Prostate gland (tissue), 2 donors: ENCODE data around the gene DBX1. TPM values are rescaled to one million over a fixed set of nuclear protein-coding genes. Genes with fewer than 3 reads are reported as not detected.

ENCODE experiments used
- DNase-seq: peaks from one replicate; pipeline ENCODE4 v3.0.0-alpha.2; 2019; ENCODE audit warnings: low spot score
- H3K27ac ChIP-seq, 2 donors: fragments of 200-600 bp; sonication (generic); 2 replicates each; pipeline ENCODE4 v1.5.1; 2017 to 2019
- H3K27me3 ChIP-seq: fragments of 200-600 bp; sonication (generic); replicated peaks from 2 replicates; pipeline ENCODE4 v1.5.1; 2019; ENCODE audit not compliant: insufficient read depth
- H3K36me3 ChIP-seq, 2 donors: fragments of 200-600 bp; sonication (generic); 1 replicate in 1 of 2; 2 replicates in 1 of 2; pipeline versions ENCODE4 v1.5.1 to v1.8.1; 2017 to 2019
- H3K4me1 ChIP-seq: fragments of 200-600 bp; sonication (generic); replicated peaks from 2 replicates; pipeline ENCODE4 v1.5.1; 2019
- H3K4me3 ChIP-seq, 2 donors: fragments of 200-600 bp; sonication (generic); 2 replicates each; pipeline ENCODE4 v1.5.1; 2017 to 2019
- H3K9me3 ChIP-seq: fragments of 200-600 bp; sonication (generic); 2 replicates; pipeline ENCODE4 v1.5.1; 2017
- POLR2A ChIP-seq: fragments of 450-650 bp; IDR thresholded peaks from one replicate; pipeline ENCODE4 v1.6.1; 2016; ENCODE audit warnings: antibody characterized with exemption, mild to moderate bottlenecking
- POLR2AphosphoS5 ChIP-seq: sonication (generic); formaldehyde crosslinking; IDR thresholded peaks from one replicate; pipeline ENCODE4 v1.6.1; 2017; ENCODE audit warnings: antibody characterized with exemption
- WGBS: methylation state at CpG from one replicate; pipeline ENCODE4 v1.1.5; 2018; 5-methylcytosine and 5-hydroxymethylcytosine counted together
- intact Hi-C: fragments of 100-400 bp; cut with DNase I; formaldehyde crosslinking; loops from one replicate; pipeline ENCODE4 v1.14.2; 2022
- total RNA-seq, 2 donors: library from RNA; depleted of rRNA; stranded (reverse); fragments of >200 nt; gene quantifications; one replicate each; pipeline ENCODE4 v1.1.0, GENCODE V29; 2016
- TF ChIP-seq, protein P1 (sequence below), 4 experiments: fragments of 200-600 bp in 2 of 4; fragments of 450-650 bp in 2 of 4; sonication (generic) in 2 of 4; IDR thresholded peaks; 1 replicate in 3 of 4; 2 replicates in 1 of 4; pipeline ENCODE4 v1.5.1; 2016 to 2019; ENCODE audit warnings: antibody characterized with exemption in 4 of 4, mild to moderate bottlenecking in 2 of 4, moderate library complexity in 2 of 4

DBX1 gene
- total RNA-seq, 2 donors from 2014 or later: not detected

DNA sequence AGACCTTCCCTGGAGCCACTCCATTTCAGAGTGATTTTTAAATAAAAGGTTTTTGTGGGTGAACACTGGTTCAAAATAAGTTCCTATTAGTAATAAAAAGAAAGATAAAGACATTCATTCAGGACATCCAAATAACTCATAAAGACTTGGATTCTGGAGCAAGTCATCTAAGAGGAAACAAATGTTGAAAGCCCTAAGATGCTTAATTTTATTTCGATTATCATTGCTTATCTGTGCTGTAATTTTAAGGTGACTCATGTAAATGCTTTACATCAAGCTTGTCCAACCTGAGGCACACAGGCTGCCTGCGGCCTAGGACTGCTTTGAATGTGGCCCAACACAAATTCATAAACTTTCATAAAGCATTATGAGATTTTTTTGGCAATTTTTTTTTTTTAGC, 34.2 kb upstream of the DBX1 start:
- Histone ChIP-seq H3K4me1 (no peaks in the 10 kb centered on the region), H3K27ac (no peak overlapping the region), H3K9me3 (no peaks in the 10 kb centered on the region), H3K4me3 (no peak overlapping the region), H3K27me3 (no peaks in the 10 kb centered on the region), H3K36me3 (no peaks in the 10 kb centered on the region)
- TF ChIP-seq POLR2AphosphoS5 (no peak), POLR2A (no peak)
- TF ChIP-seq, protein P1, sequence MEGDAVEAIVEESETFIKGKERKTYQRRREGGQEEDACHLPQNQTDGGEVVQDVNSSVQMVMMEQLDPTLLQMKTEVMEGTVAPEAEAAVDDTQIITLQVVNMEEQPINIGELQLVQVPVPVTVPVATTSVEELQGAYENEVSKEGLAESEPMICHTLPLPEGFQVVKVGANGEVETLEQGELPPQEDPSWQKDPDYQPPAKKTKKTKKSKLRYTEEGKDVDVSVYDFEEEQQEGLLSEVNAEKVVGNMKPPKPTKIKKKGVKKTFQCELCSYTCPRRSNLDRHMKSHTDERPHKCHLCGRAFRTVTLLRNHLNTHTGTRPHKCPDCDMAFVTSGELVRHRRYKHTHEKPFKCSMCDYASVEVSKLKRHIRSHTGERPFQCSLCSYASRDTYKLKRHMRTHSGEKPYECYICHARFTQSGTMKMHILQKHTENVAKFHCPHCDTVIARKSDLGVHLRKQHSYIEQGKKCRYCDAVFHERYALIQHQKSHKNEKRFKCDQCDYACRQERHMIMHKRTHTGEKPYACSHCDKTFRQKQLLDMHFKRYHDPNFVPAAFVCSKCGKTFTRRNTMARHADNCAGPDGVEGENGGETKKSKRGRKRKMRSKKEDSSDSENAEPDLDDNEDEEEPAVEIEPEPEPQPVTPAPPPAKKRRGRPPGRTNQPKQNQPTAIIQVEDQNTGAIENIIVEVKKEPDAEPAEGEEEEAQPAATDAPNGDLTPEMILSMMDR (IDR thresholded peaks at IDR 0.05): no peak
- WGBS: 77% methylated on average over 2 of the region's 2 CpGs
- DNase-seq: no peak
- intact Hi-C loops: no loop called here

DNA sequence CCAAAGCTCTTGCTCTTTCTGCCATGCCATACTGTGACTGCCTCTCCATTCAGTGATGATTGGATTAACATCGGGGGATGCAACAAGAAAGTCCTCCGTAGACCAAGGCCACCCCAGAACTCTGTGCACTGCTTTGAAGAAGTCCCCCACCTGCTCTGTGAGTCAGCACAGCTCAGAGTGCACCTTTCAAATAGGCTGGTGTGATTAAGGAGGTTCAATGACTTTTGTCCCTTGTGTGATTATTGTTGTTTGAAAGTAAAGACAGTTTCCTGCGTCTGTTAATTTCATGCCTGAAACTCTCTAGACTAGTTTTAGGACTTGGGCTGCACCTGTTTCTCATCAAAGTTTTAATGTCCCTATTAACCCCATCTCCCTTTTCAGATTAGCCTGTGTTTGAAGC, 33.0 kb upstream of the DBX1 start:
- no peaks in the 10 kb centered on the region for H3K9me3 ChIP-seq
- intact Hi-C loops: no loop called here
- H3K27ac ChIP-seq: no peak overlapping the region
- H3K4me3 ChIP-seq: no peak overlapping the region
- no peaks in the 10 kb centered on the region for H3K36me3 ChIP-seq
- TF ChIP-seq POLR2A (no peak), POLR2AphosphoS5 (no peak)
- TF ChIP-seq, protein P1 (IDR thresholded peaks at IDR 0.05): no peak
- 53% methylated on average over 3 of the region's 3 CpGs for WGBS
- DNase-seq: no peak
- no peaks in the 10 kb centered on the region for H3K4me1 ChIP-seq
- H3K27me3 ChIP-seq: no peaks in the 10 kb centered on the region

DNA sequence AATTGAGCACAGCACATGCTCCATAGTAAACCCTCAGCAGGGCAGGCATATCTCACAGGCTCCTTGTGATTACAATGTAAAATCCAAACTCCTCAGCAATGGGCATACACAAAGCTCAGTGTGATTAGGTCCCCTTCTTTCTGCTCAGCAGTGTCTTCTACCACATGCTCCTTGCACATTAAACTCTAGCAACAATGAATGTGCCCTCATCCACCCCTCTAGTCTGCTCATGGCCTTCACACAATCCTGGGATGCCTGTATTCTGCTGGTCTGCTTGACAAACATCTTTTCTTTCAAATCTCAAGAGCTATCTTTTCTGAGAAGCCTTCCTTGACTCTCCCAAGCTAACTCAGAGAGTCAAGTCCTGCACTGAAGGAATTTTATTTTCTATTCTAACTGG, 32.4 kb upstream of the DBX1 start:
- H3K27ac ChIP-seq: no peak overlapping the region
- TF ChIP-seq POLR2A (no peak), POLR2AphosphoS5 (no peak)
- TF ChIP-seq, protein P1 (IDR thresholded peaks at IDR 0.05): no peak
- no peak for DNase-seq
- H3K9me3 ChIP-seq: no peaks in the 10 kb centered on the region
- intact Hi-C loops: no loop called here
- no peaks in the 10 kb centered on the region for H3K36me3 ChIP-seq
- no peak overlapping the region for H3K4me3 ChIP-seq
- no peaks in the 10 kb centered on the region for H3K4me1 ChIP-seq
- H3K27me3 ChIP-seq: no peaks in the 10 kb centered on the region

DNA sequence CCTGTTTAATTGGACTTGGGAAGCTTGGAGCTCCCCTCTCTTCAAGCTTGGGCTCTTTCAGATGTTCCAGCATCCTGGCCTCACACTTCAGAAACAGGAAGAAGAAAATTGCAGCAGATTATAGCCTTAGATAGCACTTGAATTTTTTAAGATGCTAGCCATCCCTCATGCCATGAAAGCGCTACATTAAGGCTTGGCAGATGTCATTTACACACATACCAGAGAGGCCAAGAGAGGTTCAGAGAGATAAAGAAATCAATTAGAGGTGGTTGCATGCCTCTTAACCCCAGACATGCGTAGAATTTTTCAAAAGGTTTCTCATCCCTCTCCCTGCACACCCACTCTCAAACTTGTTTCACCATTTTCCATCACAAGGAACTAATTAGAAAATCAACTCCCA, 31.9 kb upstream of the DBX1 start:
- no peak for DNase-seq
- intact Hi-C loops: no loop called here
- WGBS: 65% methylated on average over 2 of the region's 2 CpGs
- Histone ChIP-seq H3K27me3 (no peaks in the 10 kb centered on the region), H3K9me3 (no peaks in the 10 kb centered on the region), H3K4me3 (no peak overlapping the region), H3K36me3 (no peaks in the 10 kb centered on the region), H3K4me1 (no peaks in the 10 kb centered on the region), H3K27ac (no peak overlapping the region)
- no peak for TF ChIP-seq POLR2A
- TF ChIP-seq, protein P1 (IDR thresholded peaks at IDR 0.05): no peak
- no peak for TF ChIP-seq POLR2AphosphoS5

DNA sequence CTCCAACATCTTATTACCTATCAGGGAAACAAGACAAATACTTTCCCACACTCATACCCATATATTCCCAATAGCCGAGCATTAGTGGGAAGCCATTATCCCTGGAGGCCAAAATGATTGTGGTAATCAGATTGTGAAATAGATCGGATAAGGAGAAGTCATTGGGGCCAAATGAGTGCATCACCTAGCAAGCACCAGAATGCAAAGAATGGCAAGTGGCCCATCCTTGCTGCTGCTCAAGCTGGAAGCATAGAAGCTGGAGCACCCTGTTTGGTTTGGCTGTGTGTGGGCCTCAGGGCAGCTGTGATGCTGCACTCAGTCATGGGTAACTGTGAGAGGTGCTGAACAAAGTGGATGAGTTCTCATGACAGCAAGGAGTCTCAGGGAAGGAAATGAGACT, 18.7 kb upstream of the DBX1 start:
- Histone ChIP-seq H3K4me1 (no peaks in the 10 kb centered on the region), H3K36me3 (no peaks in the 10 kb centered on the region), H3K4me3 (no peak overlapping the region), H3K27me3 (no peaks in the 10 kb centered on the region), H3K27ac (no peak overlapping the region), H3K9me3 (no peaks in the 10 kb centered on the region)
- no peak for DNase-seq
- TF ChIP-seq, protein P1 (IDR thresholded peaks at IDR 0.05): no peak
- TF ChIP-seq POLR2AphosphoS5: no peak
- intact Hi-C loops: no loop called here
- WGBS: 87% methylated on average over 2 of the region's 2 CpGs
